A549 treated with AZD9567 at 1 μM for 4 hours (cell line): ENCODE results near the gene KDF1. TPM values are rescaled to one million over a fixed set of nuclear protein-coding genes. Genes with fewer than 3 reads are reported as not detected.

Source experiments
- total RNA-seq: library from RNA; stranded (reverse); fragments of 200-300 nt; extraction: Qiagen RNA extraction; gene quantifications from 5 replicates; pipeline ENCODE4 v1.2.3, GENCODE V29; 2022; ENCODE audit not compliant: insufficient read depth

The KDF1 gene, protein sequence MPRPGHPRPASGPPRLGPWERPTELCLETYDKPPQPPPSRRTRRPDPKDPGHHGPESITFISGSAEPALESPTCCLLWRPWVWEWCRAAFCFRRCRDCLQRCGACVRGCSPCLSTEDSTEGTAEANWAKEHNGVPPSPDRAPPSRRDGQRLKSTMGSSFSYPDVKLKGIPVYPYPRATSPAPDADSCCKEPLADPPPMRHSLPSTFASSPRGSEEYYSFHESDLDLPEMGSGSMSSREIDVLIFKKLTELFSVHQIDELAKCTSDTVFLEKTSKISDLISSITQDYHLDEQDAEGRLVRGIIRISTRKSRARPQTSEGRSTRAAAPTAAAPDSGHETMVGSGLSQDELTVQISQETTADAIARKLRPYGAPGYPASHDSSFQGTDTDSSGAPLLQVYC
- 0.05 to 0.15 TPM (median 0.13 TPM) in 3 of 5 replicates, not detected in the others for total RNA-seq

DNA sequence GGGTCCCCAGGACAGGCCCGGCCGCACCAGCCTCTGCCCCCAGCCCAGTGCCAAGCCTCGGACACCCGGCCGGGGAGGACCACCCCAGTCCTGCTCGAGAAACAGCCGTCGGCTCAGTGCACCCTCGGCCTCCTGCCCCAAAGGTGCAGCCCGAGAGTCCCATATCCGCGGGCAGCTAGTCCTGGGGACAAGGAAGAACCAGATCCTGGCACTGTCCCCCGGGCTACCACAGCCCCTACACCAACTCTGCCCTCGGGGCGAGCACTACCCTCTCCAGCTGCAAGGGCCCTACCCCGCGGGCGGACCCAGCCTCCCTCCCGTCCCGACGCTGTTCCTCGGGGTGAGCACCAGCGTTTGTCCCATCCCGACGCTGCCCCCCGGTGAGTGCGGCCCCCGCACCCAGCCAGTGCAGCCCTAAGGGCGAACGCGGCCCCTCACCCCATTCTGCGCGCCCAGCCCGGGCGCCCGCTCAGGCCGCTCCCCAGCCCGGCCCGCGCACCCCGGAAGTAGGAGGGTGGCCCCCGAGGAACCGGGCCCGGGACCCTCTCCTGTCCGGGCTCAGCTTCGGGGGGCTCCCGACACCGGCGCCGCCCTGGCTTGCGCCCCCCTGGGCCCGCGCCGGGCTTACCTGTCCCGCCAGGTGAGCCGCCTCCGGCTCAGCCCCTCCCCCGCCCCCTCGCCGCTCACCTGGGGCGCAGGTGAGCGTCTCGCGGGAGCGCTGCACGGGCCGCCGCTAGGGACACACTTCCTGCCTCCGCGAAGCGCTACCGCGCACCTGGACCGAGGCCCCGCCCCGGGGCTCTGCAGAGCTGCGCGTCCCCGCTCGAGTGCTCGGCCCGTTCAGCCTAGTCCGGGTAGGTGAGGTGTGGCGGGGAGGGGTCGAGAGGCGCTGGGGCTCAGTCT is at the start of gene KDF1:
KDF1 (minus strand) TSS at position 747 of the 903 bp plus-strand sequence. CDS start 8,088 bp downstream, outside the sequence.

DNA sequence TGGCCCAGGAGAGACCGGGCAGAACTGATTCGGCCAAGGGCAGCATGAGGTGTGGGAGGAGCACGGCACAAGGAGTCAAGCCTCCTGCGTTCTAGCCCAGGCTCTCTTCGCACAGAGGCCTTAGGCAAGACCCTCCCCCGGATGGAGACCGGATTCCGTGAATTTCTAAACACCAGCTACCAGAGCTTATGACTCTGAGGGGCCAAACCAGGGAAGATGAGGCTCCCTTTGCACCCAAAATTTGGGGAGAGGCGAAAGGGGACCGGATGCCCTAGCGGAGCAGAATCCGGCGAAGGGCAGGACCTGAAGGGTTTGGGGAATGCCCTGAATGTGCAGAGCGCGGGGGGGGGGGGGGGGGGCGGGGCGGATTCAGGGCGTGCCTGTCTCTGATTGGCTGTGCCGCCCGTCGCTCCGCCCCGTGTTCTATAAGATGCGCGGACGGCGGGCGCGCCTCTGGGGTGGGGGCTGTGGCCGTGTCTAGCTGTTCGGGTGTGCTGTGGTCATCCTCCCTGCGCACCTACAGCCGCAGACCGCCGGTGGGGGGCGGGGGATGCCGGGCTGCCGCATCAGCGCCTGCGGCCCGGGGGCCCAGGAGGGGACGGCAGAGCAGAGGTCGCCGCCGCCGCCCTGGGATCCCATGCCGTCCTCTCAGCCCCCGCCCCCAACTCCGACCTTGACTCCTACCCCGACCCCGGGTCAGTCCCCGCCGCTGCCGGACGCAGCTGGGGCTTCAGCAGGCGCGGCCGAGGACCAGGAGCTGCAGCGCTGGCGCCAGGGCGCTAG is 33.2 kb upstream of the KDF1 start, which contains the start of gene TRNP1:
TRNP1 (plus strand) TSS at position 456 of the 783 bp plus-strand sequence; CDS start at position 551, 95 bp downstream.

DNA sequence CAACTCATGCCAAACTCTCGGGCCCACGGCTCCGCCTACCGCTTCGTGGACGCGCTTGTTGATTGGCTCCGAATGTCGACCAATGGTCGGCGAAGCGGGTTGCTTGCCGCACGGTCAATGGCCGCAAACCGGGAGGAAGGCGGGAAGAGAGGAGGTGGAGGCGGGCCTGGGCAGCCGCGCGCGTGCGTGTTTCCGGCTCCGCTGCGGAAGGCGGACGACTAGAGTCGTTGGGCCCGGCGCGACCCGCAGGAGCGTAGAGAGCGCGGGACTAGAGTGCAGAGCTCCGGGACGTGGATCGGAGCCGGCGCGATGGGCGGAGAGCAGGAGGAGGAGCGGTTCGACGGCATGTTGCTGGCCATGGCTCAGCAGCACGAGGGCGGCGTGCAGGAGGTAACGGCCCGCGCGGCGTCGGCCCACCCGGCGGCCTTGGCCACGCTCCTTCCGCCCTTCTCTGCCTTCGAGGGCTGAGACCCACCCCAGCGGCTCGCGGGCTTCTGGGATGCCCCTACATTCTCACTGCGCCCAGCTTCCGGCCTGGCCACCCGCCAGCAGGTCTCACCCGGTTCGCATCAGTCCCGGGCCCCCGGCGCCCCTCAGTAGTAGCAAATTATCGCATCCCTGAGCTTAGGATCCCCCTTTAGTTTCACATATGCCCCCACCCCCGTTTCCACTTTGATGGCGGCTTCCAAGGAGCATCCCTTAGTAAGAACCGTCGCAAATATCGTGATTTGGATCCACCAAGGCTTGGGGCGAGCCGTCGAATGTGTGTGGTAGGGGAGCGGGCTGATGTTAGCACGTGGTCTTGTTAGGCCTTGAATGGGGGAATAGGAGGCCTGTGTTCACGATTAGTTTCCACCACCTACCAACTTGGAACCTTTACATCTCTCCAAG is 38.5 kb downstream of the KDF1 start, which contains the start of gene NUDC:
NUDC (plus strand) TSS at position 204 of the 891 bp plus-strand sequence; CDS start at position 310, 106 bp downstream.

DNA sequence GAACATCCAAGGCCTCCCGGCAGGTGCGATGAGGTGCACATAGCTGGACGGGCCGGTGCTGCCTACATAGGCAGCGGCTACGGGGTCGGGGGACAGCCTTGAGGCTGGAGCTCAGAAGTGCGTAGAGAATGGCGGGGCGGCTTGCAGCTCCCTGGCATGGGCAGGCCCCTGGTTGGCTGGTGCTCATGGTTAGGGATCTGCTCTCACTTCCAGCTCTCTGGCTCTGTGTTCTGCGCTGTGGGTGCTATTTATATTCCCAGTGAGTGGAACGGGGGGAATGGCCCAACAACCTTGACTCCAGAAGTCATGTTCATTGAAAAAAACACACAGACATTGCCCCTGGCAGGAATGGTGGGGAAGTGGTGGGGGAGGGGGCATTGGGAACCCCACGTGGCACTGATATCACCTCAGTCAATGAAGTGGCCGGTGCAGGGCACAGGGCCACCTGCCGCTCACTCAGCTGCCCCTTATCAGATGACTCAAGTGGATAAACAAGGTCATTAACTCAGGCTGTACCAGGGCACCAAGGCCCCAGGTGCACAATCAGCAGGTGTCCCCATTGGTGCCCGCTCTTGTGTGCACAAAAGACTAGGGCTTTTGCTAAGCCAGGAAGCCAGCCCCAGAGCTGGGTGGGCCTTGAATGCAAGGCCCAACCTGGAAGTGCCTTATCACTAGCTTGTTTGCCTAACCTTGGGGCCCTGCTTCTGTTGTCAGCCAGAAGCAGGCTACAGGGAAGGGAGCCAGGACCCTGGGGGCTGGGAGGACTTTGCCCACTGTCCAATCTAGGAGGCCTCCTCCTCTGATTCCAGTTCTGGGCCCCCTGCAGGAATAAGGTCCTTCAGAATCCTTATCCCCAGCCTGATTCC is 46.3 kb downstream of the KDF1 start, which contains the start of gene NR0B2:
NR0B2 (minus strand) TSS at position 222 of the 866 bp plus-strand sequence; CDS start at position 187, 35 bp downstream.

DNA sequence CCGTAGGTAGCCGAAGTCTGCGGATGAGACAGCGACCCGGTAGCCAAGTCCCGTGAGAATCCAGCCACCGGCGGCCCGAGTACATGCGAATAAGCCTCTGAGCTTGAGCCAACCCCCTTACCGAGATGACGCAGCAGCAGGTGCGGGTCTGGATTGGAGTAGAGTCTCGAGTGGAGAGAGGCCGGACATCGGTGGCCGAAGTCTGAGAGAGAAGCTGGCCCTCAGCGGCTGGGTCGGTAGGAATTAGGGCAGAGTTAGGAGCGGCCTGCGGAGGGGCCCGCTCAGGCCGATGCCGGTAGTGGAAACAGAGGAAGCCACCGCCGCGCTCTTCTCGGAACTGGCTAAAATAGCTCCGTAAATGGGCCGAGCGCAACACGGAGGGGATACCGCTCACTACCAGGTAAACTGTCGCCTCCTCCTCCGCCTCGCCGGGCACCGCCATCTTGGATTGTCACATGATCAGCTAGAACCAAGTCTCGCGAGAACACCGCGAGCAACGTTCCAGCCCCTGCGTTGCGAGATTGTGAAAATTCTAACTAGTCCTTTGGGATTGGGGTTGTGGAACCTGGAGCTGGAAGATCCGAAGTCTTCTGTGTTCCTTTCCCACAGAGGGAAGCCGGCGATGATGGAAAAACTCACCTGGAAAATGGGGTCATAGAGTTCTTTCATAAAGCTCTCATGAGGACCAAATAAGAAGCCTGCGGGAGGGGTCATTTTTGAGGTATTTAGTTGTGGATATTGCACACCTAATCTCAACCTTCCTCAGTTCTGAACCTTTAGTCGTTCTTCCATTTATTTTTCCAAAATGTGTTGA is 60.1 kb downstream of the KDF1 start, which contains the start of gene GPATCH3:
GPATCH3 (minus strand) TSS at position 467 of the 814 bp plus-strand sequence; CDS start at position 442, 25 bp downstream.

Other genes starting within 250 kb of the KDF1 start
- gene PIGV, start 172.5 kb downstream of the KDF1 start, total RNA-seq: 5.2 to 10.8 TPM (median 6.2 TPM) in 5 replicates
- gene ZDHHC18, start 133.8 kb downstream of the KDF1 start, total RNA-seq: 37.8 to 41.1 TPM (median 39.8 TPM) in 5 replicates
- gene SFN, start 97.3 kb downstream of the KDF1 start, total RNA-seq: 451 to 650 TPM (median 573 TPM) in 5 replicates
- 27.0 to 32.6 TPM (median 28.5 TPM) in 5 replicates for gene GPN2, start 70.2 kb downstream of the KDF1 start, total RNA-seq
- gene GPATCH3, start 60.0 kb downstream of the KDF1 start, total RNA-seq: 9.7 to 10.3 TPM (median 10.0 TPM) in 5 replicates
- gene NR0B2, start 46.5 kb downstream of the KDF1 start, total RNA-seq: 0.09 to 0.12 TPM (median 0.11 TPM) in 3 of 5 replicates, not detected in the others
- gene NUDC, start 38.7 kb downstream of the KDF1 start, total RNA-seq: 117 to 144 TPM (median 127 TPM) in 5 replicates
- gene TRNP1, start 33.2 kb upstream of the KDF1 start, total RNA-seq: 188 to 268 TPM (median 262 TPM) in 5 replicates
- 0.87 to 1.2 TPM (median 1.0 TPM) in 4 of 5 replicates, not detected in the other for gene TENT5B, start 52.4 kb upstream of the KDF1 start, total RNA-seq
- gene SLC9A1, start 194.7 kb upstream of the KDF1 start, total RNA-seq: 11.6 to 16.8 TPM (median 14.9 TPM) in 5 replicates